Upper lobe of left lung (tissue), 6 donors: Measurements from ENCODE around the gene TOX2. TPM values are rescaled to one million over a fixed set of nuclear protein-coding genes. Genes with fewer than 3 reads are reported as not detected.

Experiments
- ATAC-seq, 2 donors: fragments of 200-7000 bp; cut with Tn5 transposase; one replicate each; pipeline ENCODE4 v1.9.1; 2022; ENCODE audit warnings: mild to moderate bottlenecking in 2 of 2, moderate library complexity in 2 of 2; ENCODE audit not compliant: low FRiP score in 2 of 2
- DNase-seq, 2 donors: peaks; one replicate each; pipeline ENCODE4 v3.0.0-alpha.2; 2019 to 2020
- H3K27ac ChIP-seq, 4 donors: fragments of 200-600 bp; sonication (generic); one replicate each; pipeline ENCODE4 v1.5.1; 2016 to 2019
- H3K27me3 ChIP-seq, 4 donors: fragments of 200-600 bp; sonication (generic); one replicate each; pipeline ENCODE4 v1.5.1; 2017 to 2019
- H3K36me3 ChIP-seq, 4 donors: fragments of 200-600 bp; sonication (generic); one replicate each; pipeline ENCODE4 v1.5.1; 2016 to 2019
- H3K4me1 ChIP-seq, 4 donors: fragments of 200-600 bp; sonication (generic); one replicate each; pipeline ENCODE4 v1.5.1; 2018 to 2019
- H3K4me3 ChIP-seq, 4 donors: fragments of 200-600 bp; sonication (generic); one replicate each; pipeline ENCODE4 v1.5.1; 2017 to 2019; ENCODE audit warnings: mild to moderate bottlenecking in 2 of 4, moderate library complexity in 1 of 4
- H3K9me3 ChIP-seq, 4 donors: fragments of 200-600 bp; sonication (generic); one replicate each; pipeline ENCODE4 v1.5.1; 2018 to 2019
- CTCF ChIP-seq, 6 experiments: fragments of 450-650 bp in 4 of 6; fragments of 200-600 bp in 2 of 6; sonication (generic) in 2 of 6; IDR thresholded peaks; one replicate each; pipeline ENCODE4 v1.5.1; 2016 to 2019; ENCODE audit warnings: antibody characterized with exemption in 6 of 6
- EP300 ChIP-seq, 4 donors: sonication (generic); formaldehyde crosslinking; IDR thresholded peaks; one replicate each; pipeline ENCODE4 v1.5.1; 2017; ENCODE audit warnings: antibody characterized with exemption in 4 of 4, control low read depth in 2 of 4
- POLR2A ChIP-seq, 4 donors: fragments of 450-650 bp; IDR thresholded peaks; one replicate each; pipeline ENCODE4 v1.5.1; 2016 to 2017; ENCODE audit warnings: antibody characterized with exemption in 4 of 4, mild to moderate bottlenecking in 2 of 4
- POLR2AphosphoS5 ChIP-seq, 2 donors: sonication (generic); formaldehyde crosslinking; IDR thresholded peaks; one replicate each; pipeline ENCODE4 v1.5.1; 2017; ENCODE audit warnings: antibody characterized with exemption in 2 of 2
- WGBS, 2 donors: methylation state at CpG; one replicate each; pipeline ENCODE4 v1.1.5; 2017 to 2018; 5-methylcytosine and 5-hydroxymethylcytosine counted together
- total RNA-seq, 6 donors: library from RNA; depleted of rRNA in 4 of 6; stranded (reverse); fragments of >200 nt in 4 of 6; gene quantifications; one replicate each; pipeline versions ENCODE4 v1.1.0 to v1.2.1, GENCODE V29; 2016 to 2021
- donor health status: DM: no; HTN: no; CAD: no; lungs with moderate emphysema.
- donor health status: DM: no; HTN: yes; CAD: no; lungs with severe emphysema.

The TOX2 gene
- total RNA-seq, 6 donors from 2014 or later: 7.2 to 29.3 (median 23.7) TPM

- H3K9me3 ChIP-seq: no peaks in the 10 kb centered on the region
- DNase-seq (no peak), ATAC-seq (no peak)
- H3K36me3 ChIP-seq: no peaks in the 10 kb centered on the region
- TF ChIP-seq POLR2AphosphoS5 (IDR thresholded peaks at IDR 0.05) (no peak), POLR2A (IDR thresholded peaks at IDR 0.05) (no peak), EP300 (IDR thresholded peaks at IDR 0.05) (no peak), CTCF (IDR thresholded peaks at IDR 0.05) (no peak)
- no peak overlapping the region for H3K4me3 ChIP-seq
- no peaks in the 10 kb centered on the region for H3K4me1 ChIP-seq
- H3K27me3 ChIP-seq: no peaks in the 10 kb centered on the region
- 86 to 89% methylated on average over 4 of the region's 4 CpGs for WGBS, 2 donors
- H3K27ac ChIP-seq: no peak overlapping the region
Observed at GRCh38 chr20:44036441-44036840, 121.8 kb downstream of the TOX2 start.

- TF ChIP-seq EP300 (IDR thresholded peaks at IDR 0.05) (no peak), POLR2AphosphoS5 (IDR thresholded peaks at IDR 0.05) (no peak), POLR2A (IDR thresholded peaks at IDR 0.05) (no peak), CTCF (IDR thresholded peaks at IDR 0.05) (no peak)
- H3K27me3 ChIP-seq: no peaks in the 10 kb centered on the region
- ATAC-seq (no peak), DNase-seq (no peak)
- H3K9me3 ChIP-seq: no peaks in the 10 kb centered on the region
- no peak overlapping the region for H3K4me3 ChIP-seq
- WGBS, 2 donors: 44 to 54% methylated on average over 15 of the region's 15 CpGs
- H3K36me3 ChIP-seq: no peaks in the 10 kb centered on the region
- no peak overlapping the region for H3K27ac ChIP-seq
- H3K4me1 ChIP-seq: no peaks in the 10 kb centered on the region
Observed at GRCh38 chr20:44038681-44039123, 124.0 kb downstream of the TOX2 start.

GRCh38 chr20:44039147-44039546 lies 124.5 kb downstream of the TOX2 start:
- H3K27ac ChIP-seq: no peak overlapping the region
- 78 to 100% methylated on average over 1 of the region's 1 CpG for WGBS, 2 donors
- no peaks in the 10 kb centered on the region for H3K9me3 ChIP-seq
- TF ChIP-seq POLR2AphosphoS5 (IDR thresholded peaks at IDR 0.05) (no peak), POLR2A (IDR thresholded peaks at IDR 0.05) (no peak), CTCF (IDR thresholded peaks at IDR 0.05) (no peak), EP300 (IDR thresholded peaks at IDR 0.05) (no peak)
- ATAC-seq (no peak), DNase-seq (no peak)
- no peak overlapping the region for H3K4me3 ChIP-seq
- no peaks in the 10 kb centered on the region for H3K4me1 ChIP-seq
- no peaks in the 10 kb centered on the region for H3K36me3 ChIP-seq
- H3K27me3 ChIP-seq: no peaks in the 10 kb centered on the region

- TF ChIP-seq CTCF (IDR thresholded peaks at IDR 0.05): no peak
- TF ChIP-seq POLR2AphosphoS5 (IDR thresholded peaks at IDR 0.05): no peak
- TF ChIP-seq POLR2A (IDR thresholded peaks at IDR 0.05): no peak
- TF ChIP-seq EP300 (IDR thresholded peaks at IDR 0.05): no peak
- Histone ChIP-seq H3K4me1 (no peaks in the 10 kb centered on the region), H3K4me3 (no peak overlapping the region), H3K36me3 (no peaks in the 10 kb centered on the region), H3K27ac (no peak overlapping the region), H3K9me3 (no peaks in the 10 kb centered on the region), H3K27me3 (no peaks in the 10 kb centered on the region)
- no peak for ATAC-seq
- 76 to 87% methylated on average over 6 to 10 of the region's 10 CpGs for whole genome bisulfite sequencing, 2 donors
- peak in 1 of 2 donors; percentile 63 for DNase-seq
Observed at GRCh38 chr20:44039741-44040140, 125.1 kb downstream of the TOX2 start.

GRCh38 chr20:44040202-44040915 lies 125.7 kb downstream of the TOX2 start:
- WGBS, 2 donors: 83 to 90% methylated on average over 5 of the region's 5 CpGs

More at GRCh38 chr20:44040202-44040915, 125.7 kb downstream of the TOX2 start:
- H3K27me3 ChIP-seq: no peaks in the 10 kb centered on the region
- H3K9me3 ChIP-seq: no peaks in the 10 kb centered on the region
- TF ChIP-seq CTCF (IDR thresholded peaks at IDR 0.05) (no peak), EP300 (IDR thresholded peaks at IDR 0.05) (no peak), POLR2AphosphoS5 (IDR thresholded peaks at IDR 0.05) (no peak), POLR2A (IDR thresholded peaks at IDR 0.05) (no peak)
- DNase-seq (no peak), ATAC-seq (no peak)
- H3K36me3 ChIP-seq: no peaks in the 10 kb centered on the region
- no peak overlapping the region for H3K4me3 ChIP-seq
- no peak overlapping the region for H3K27ac ChIP-seq
- H3K4me1 ChIP-seq: no peaks in the 10 kb centered on the region
